ENCODE measurements around the gene BFAR. TPM values are rescaled to one million over a fixed set of nuclear protein-coding genes. Genes with fewer than 3 reads are reported as not detected.

Gene BFAR
- total and polyA plus RNA-seq, 10 of the 15 experiments (the other 5 are each of a cell fraction or from before 2014, with no cell fraction given) = 34.6 to 62.0 (median 43.4) TPM

DNA sequence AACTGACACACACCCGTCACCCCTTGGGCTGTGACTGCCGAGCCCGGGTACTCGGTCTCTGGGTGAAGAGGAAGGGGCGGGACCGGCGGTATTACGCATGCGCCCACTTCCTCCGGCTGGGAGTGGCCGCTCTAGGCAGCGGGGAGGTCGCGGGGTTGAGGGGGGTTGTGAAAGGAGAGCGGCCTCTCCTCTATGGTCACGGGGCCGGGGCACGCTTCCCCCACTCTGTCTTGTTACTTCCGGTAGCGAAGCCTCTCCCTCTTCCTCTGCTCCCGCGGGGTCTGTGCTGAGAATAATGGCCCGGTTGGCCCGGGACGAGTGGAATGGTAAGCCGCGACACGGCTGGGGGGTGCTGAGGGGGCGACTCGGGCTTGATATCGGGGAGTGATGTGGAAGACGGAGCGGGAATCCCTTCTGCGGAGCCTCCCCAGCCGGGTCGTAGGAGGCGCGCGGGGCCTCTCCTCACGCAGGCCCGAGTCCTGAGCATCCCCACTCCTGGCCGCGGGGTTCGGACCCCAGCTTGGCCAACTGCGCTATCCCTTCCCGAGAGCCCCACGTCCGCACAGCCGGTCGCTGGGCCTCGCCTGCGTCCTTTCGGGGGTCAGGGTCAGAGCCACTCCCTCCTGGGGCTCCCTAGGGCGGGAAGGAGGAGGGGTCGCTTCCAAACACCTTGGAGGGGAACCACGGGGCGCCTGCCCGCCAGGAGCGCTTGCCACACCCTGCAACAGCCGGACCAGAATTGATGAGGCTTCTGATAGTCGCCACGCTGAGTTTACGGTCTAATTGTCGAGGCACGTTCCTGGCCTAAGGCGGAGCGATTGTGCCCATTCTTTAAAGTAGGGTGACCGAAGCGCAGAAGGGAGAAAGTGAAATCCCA is at the start of gene BFAR (continued):
- TF ChIP-seq TCF3 (IDR thresholded peaks at IDR 0.05; ENCODE audit: borderline replicate concordance, insufficient read depth, low read depth, low read length) = peak; percentile 82; the same call in 1 of the 2 replicates
- no peak for TF ChIP-seq CBX5 (IDR thresholded peaks at IDR 0.05; ENCODE audit: low read depth)
- no peak for TF ChIP-seq ZNF24 (IDR thresholded peaks at IDR 0.05)
- TF ChIP-seq BRCA1 (IDR thresholded peaks at IDR 0.05; ENCODE audit: low read depth, low read length) = no peak
- no peak for TF ChIP-seq NFXL1 (IDR thresholded peaks at IDR 0.05; ENCODE audit: borderline replicate concordance)
- peak; percentile 95 for TF ChIP-seq POU2F2 (IDR thresholded peaks at IDR 0.05; ENCODE audit: borderline replicate concordance, low read depth, low read length)
- TF ChIP-seq SPI1 (IDR thresholded peaks at IDR 0.05; ENCODE audit: borderline replicate concordance, insufficient read depth, low read depth, low read length) = peak; percentile 54; the same call in 1 of the 2 replicates
- peak; percentile 62 for TF ChIP-seq RELA (IDR thresholded peaks at IDR 0.05; ENCODE audit: borderline replicate concordance, partially characterized antibody)
- peak; percentile 48 for TF ChIP-seq MYC (IDR thresholded peaks at IDR 0.05; ENCODE audit: insufficient read depth, insufficient read length, insufficient replicate concordance, low read length, severe bottlenecking)
- TF ChIP-seq IKZF2 (IDR thresholded peaks at IDR 0.05) = 0 out of 4 replicates have a peak, but pooled peaks of 1 of the 2 experiments have one; percentile 22
- TF ChIP-seq EZH2 (IDR thresholded peaks at IDR 0.05; ENCODE audit: borderline replicate concordance, control insufficient read depth, low read depth, low read length) = no peak
- peak in 1 of 2 experiments; percentile 27; a peak in 1 of 4 replicates for TF ChIP-seq EP300 (IDR thresholded peaks at IDR 0.05; ENCODE audit: borderline replicate concordance in 1 of 2, control insufficient read depth in 1 of 2, low read depth in 2 of 2, low read length in 2 of 2)
- TF ChIP-seq, protein P1, sequence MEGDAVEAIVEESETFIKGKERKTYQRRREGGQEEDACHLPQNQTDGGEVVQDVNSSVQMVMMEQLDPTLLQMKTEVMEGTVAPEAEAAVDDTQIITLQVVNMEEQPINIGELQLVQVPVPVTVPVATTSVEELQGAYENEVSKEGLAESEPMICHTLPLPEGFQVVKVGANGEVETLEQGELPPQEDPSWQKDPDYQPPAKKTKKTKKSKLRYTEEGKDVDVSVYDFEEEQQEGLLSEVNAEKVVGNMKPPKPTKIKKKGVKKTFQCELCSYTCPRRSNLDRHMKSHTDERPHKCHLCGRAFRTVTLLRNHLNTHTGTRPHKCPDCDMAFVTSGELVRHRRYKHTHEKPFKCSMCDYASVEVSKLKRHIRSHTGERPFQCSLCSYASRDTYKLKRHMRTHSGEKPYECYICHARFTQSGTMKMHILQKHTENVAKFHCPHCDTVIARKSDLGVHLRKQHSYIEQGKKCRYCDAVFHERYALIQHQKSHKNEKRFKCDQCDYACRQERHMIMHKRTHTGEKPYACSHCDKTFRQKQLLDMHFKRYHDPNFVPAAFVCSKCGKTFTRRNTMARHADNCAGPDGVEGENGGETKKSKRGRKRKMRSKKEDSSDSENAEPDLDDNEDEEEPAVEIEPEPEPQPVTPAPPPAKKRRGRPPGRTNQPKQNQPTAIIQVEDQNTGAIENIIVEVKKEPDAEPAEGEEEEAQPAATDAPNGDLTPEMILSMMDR (IDR thresholded peaks at IDR 0.05 in 2 of 3, conservative IDR thresholded peaks at IDR 0.05 in 1 of 3; ENCODE audit: control insufficient read depth in 2 of 3, extremely low read depth in 1 of 3, insufficient read depth in 1 of 3, low read depth in 3 of 3, low read length in 3 of 3) = no peak
- peak; percentile 82 for TF ChIP-seq RAD51 (IDR thresholded peaks at IDR 0.05)
- TF ChIP-seq SREBF2 (IDR thresholded peaks at IDR 0.05; ENCODE audit: low read length) = no peak
- no peak for TF ChIP-seq ZNF217 (IDR thresholded peaks at IDR 0.05)
- TF ChIP-seq RAD21 (IDR thresholded peaks at IDR 0.05; ENCODE audit: insufficient read depth, low read depth, low read length) = no peak
- no peak for TF ChIP-seq MEF2B (IDR thresholded peaks at IDR 0.05; ENCODE audit: partially characterized antibody, poor library complexity, severe bottlenecking)
- 0 out of 2 replicates have a peak, but pooled peaks have one; percentile 43 for TF ChIP-seq GATAD2B (conservative IDR thresholded peaks at IDR 0.05; ENCODE audit: low read depth)
- TF ChIP-seq CHD4 (IDR thresholded peaks at IDR 0.05) = no peak
- TF ChIP-seq, protein P2, sequence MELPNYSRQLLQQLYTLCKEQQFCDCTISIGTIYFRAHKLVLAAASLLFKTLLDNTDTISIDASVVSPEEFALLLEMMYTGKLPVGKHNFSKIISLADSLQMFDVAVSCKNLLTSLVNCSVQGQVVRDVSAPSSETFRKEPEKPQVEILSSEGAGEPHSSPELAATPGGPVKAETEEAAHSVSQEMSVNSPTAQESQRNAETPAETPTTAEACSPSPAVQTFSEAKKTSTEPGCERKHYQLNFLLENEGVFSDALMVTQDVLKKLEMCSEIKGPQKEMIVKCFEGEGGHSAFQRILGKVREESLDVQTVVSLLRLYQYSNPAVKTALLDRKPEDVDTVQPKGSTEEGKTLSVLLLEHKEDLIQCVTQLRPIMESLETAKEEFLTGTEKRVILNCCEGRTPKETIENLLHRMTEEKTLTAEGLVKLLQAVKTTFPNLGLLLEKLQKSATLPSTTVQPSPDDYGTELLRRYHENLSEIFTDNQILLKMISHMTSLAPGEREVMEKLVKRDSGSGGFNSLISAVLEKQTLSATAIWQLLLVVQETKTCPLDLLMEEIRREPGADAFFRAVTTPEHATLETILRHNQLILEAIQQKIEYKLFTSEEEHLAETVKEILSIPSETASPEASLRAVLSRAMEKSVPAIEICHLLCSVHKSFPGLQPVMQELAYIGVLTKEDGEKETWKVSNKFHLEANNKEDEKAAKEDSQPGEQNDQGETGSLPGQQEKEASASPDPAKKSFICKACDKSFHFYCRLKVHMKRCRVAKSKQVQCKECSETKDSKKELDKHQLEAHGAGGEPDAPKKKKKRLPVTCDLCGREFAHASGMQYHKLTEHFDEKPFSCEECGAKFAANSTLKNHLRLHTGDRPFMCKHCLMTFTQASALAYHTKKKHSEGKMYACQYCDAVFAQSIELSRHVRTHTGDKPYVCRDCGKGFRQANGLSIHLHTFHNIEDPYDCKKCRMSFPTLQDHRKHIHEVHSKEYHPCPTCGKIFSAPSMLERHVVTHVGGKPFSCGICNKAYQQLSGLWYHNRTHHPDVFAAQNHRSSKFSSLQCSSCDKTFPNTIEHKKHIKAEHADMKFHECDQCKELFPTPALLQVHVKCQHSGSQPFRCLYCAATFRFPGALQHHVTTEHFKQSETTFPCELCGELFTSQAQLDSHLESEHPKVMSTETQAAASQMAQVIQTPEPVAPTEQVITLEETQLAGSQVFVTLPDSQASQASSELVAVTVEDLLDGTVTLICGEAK (IDR thresholded peaks at IDR 0.05; ENCODE audit: borderline replicate concordance) = peak; percentile 87
- peak; percentile 53; the same call in 1 of the 2 replicates for TF ChIP-seq YY1 (IDR thresholded peaks at IDR 0.05; ENCODE audit: low read depth, low read length)

Data from GM12878 (cell line).